Colonic mucosa (tissue), 4 donors: ENCODE results near the gene PCLO. TPM values are rescaled to one million over a fixed set of nuclear protein-coding genes. Genes with fewer than 3 reads are reported as not detected.
"Not testable (repeated sequence)": the region's sequence is repeated elsewhere in the genome, so short reads cannot be mapped to it uniquely, and the experiment has no call there.

Source experiments
- DNase-seq: peaks from one replicate; pipeline ENCODE4 v3.0.0-alpha.2; 2020
- H3K27ac ChIP-seq: fragments of 200-600 bp; one replicate; pipeline ENCODE4 v1.8.0; 2021
- H3K27me3 ChIP-seq: fragments of 200-600 bp; one replicate; pipeline ENCODE4 v1.8.0; 2021
- H3K36me3 ChIP-seq: fragments of 200-600 bp; one replicate; pipeline ENCODE4 v1.8.0; 2021
- H3K4me1 ChIP-seq: fragments of 200-600 bp; one replicate; pipeline ENCODE4 v1.8.0; 2021; ENCODE audit warnings: mild to moderate bottlenecking
- H3K4me3 ChIP-seq: fragments of 200-600 bp; one replicate; pipeline ENCODE4 v1.8.0; 2021
- H3K9ac ChIP-seq, 2 donors: one replicate each; pipeline ENCODE4 v1.7.0; 2013; ENCODE audit warnings: control low read depth in 2 of 2, low read depth in 2 of 2, low read length in 2 of 2
- H3K9me3 ChIP-seq: fragments of 200-600 bp; one replicate; pipeline ENCODE4 v1.8.0; 2021
- intact Hi-C: fragments of 100-400 bp; cut with DNase I; formaldehyde crosslinking; loops from one replicate; pipeline ENCODE4 v1.14.1; 2022
- total RNA-seq, 2 donors: library from RNA; stranded (reverse); fragmentation: NEBNext Ultra II Directional in 1 of 2; extraction: Animal tissue kit (Norgen Biotek cat#: 25700) in 1 of 2; gene quantifications; one replicate each; pipeline ENCODE4 v1.2.1, GENCODE V29; 2021
- TF ChIP-seq, protein P1 (sequence below): fragments of 200-600 bp; IDR thresholded peaks from one replicate; pipeline ENCODE4 v1.8.0; 2022; ENCODE audit warnings: antibody characterized with exemption, mild to moderate bottlenecking
- donor health status: healthy.
- donor health status: DM: no; HTN: no; CAD: no.
- donor health status: DM: no; HTN: no; CAD: no.

PCLO gene
- total RNA-seq, 2 donors from 2014 or later: 6.9 to 8.8 TPM

- no peaks in the 10 kb centered on the region for H3K27me3 ChIP-seq
- H3K36me3 ChIP-seq: no peaks in the 10 kb centered on the region
- H3K4me1 ChIP-seq: no peaks in the 10 kb centered on the region
- H3K9ac ChIP-seq: no peak overlapping the region
- H3K4me3 ChIP-seq: no peak overlapping the region
- no peaks in the 10 kb centered on the region for H3K9me3 ChIP-seq
- intact Hi-C loops: no loop called here
- DNase-seq: no peak
- H3K27ac ChIP-seq: no peak overlapping the region
- TF ChIP-seq, protein P1, sequence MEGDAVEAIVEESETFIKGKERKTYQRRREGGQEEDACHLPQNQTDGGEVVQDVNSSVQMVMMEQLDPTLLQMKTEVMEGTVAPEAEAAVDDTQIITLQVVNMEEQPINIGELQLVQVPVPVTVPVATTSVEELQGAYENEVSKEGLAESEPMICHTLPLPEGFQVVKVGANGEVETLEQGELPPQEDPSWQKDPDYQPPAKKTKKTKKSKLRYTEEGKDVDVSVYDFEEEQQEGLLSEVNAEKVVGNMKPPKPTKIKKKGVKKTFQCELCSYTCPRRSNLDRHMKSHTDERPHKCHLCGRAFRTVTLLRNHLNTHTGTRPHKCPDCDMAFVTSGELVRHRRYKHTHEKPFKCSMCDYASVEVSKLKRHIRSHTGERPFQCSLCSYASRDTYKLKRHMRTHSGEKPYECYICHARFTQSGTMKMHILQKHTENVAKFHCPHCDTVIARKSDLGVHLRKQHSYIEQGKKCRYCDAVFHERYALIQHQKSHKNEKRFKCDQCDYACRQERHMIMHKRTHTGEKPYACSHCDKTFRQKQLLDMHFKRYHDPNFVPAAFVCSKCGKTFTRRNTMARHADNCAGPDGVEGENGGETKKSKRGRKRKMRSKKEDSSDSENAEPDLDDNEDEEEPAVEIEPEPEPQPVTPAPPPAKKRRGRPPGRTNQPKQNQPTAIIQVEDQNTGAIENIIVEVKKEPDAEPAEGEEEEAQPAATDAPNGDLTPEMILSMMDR: no peak
These were observed 236.2 kb downstream of the PCLO start for GRCh38 chr7:82926477-82926876.

DNA sequence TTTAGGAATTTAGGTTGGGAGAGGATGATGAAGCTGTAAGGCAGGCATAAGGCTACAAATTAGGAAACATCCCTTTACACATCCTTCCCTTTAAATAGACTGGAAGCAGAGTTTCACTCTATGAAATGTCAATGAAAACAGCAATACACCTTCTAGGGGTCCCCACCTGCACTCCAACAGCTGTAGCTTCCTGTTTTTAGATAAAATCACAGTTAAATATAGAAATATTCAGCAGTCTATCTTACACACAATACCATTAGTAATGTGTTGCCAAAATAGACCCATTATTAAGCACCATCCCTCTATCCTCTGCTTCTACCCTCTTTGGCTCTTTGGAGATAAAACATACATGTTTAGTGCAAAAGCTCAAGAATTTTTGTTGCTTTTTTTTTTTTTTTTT lies 237.4 kb downstream of the PCLO start:
- Histone ChIP-seq H3K4me3 (no peak overlapping the region), H3K27me3 (no peaks in the 10 kb centered on the region), H3K36me3 (no peaks in the 10 kb centered on the region), H3K9ac (no peak overlapping the region), H3K9me3 (no peaks in the 10 kb centered on the region), H3K27ac (no peak overlapping the region), H3K4me1 (no peaks in the 10 kb centered on the region)
- intact Hi-C loops: no loop called here
- TF ChIP-seq, protein P1: no peak
- no peak for DNase-seq

- Histone ChIP-seq H3K27me3 (no peaks in the 10 kb centered on the region), H3K36me3 (no peaks in the 10 kb centered on the region), H3K4me3 (no peak overlapping the region), H3K27ac (no peak overlapping the region), H3K9me3 (no peaks in the 10 kb centered on the region), H3K4me1 (no peaks in the 10 kb centered on the region), H3K9ac (no peak overlapping the region)
- intact Hi-C loops: no loop called here
- no peak for DNase-seq
- TF ChIP-seq, protein P1: no peak
These were observed 256.2 kb downstream of the PCLO start for GRCh38 chr7:82906502-82906901.

DNA sequence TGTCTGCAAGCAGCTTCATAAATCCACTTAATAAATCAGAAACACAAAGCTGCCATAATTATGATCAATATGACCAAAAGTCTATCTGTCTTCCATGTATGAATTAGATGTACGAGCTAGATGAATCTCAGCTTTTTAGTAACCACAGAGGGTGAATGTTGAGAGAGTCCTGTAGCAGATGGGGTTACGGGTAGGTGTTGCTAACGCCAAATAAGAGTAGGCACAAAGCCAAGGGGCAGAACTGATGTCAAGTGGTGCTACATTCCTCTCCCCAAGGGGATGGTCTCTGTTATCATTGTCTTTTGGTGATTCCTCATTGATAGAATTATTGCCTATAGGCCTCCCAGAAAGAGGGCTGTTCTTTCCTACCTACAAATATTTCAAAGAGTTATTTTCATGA lies 257.8 kb downstream of the PCLO start:
- no peak overlapping the region for H3K9ac ChIP-seq
- TF ChIP-seq, protein P1: no peak
- H3K4me1 ChIP-seq: no peaks in the 10 kb centered on the region
- no peak overlapping the region for H3K4me3 ChIP-seq
- no peaks in the 10 kb centered on the region for H3K27me3 ChIP-seq
- H3K36me3 ChIP-seq: no peaks in the 10 kb centered on the region
- intact Hi-C loops: no loop called here
- H3K9me3 ChIP-seq: no peaks in the 10 kb centered on the region
- H3K27ac ChIP-seq: no peak overlapping the region
- DNase-seq: no peak

DNA sequence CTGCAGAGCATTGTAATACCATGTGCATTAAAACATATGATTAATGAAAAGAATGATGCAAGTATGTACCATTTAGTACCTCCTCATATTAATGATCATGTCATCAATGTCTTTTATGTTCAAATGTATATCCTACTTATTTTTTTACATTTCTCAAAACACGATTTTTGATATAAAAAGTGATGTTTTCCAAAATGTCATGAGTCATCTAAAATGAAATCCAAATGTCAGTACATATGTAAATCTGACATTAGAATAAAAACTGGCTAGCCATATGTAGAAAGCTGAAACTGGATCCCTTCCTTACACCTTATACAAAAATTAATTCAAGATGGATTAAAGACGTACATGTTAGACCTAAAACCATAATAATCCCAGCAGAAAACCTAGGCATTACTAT lies 261.6 kb downstream of the PCLO start:
- H3K27me3 ChIP-seq, H3K4me1 ChIP-seq, H3K4me3 ChIP-seq, intact Hi-C loops, H3K9ac ChIP-seq, H3K9me3 ChIP-seq, DNase-seq, H3K27ac ChIP-seq, H3K36me3 ChIP-seq: not testable (repeated sequence)

DNA sequence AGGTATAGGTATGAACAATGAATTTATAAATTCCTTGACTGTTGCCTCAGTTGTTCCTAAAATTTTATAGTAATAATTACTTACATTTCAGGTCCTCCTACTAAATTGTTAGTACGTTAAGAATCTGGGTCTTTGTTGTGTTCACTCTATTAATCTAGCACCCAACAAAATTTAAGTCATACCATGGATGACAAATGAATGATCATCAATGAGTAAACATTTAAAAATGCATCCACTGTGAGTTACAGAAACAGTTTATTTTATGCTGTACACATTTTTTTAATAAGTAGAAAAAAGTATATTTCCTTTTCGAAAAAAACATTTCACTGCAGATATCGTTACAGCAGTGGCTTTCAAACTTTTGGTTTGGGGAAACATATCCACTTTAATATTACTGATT lies 265.2 kb downstream of the PCLO start:
- H3K4me1 ChIP-seq: no peaks in the 10 kb centered on the region
- no peak overlapping the region for H3K4me3 ChIP-seq
- no peaks in the 10 kb centered on the region for H3K9me3 ChIP-seq
- TF ChIP-seq, protein P1: no peak
- no peak overlapping the region for H3K9ac ChIP-seq
- H3K27me3 ChIP-seq: no peaks in the 10 kb centered on the region
- intact Hi-C loops: no loop called here
- H3K27ac ChIP-seq: no peak overlapping the region
- no peak for DNase-seq
- H3K36me3 ChIP-seq: no peaks in the 10 kb centered on the region

DNA sequence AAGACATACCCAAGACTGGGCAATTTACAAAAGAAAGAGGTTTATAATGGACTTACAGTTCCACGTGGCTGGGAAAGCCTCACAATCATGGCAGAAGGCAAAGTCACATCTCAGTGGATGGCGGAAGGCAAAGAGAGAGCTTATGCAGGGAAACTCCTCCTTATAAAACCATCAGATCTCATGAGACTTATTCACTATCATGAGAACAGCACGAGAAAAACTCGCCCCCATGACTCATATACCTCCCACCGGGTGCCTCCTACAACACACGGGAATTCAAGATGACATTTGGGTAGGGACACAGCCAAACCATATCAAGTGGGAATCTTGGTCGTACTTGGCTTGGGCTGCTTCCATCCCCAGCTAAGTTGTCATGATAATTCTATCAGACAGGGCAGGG lies 268.3 kb downstream of the PCLO start:
- H3K27me3 ChIP-seq, H3K9me3 ChIP-seq, H3K9ac ChIP-seq, intact Hi-C loops, DNase-seq, H3K4me3 ChIP-seq, H3K4me1 ChIP-seq, H3K36me3 ChIP-seq, H3K27ac ChIP-seq: not testable (repeated sequence)
